ENCODE measurements around the gene OR1E2.

- TF ChIP-seq GLIS3 (CRISPR knock-in tag; IDR thresholded peaks at IDR 0.05) (no peak), ZFP3 (CRISPR knock-in tag; IDR thresholded peaks at IDR 0.05) (no peak)
Measured at GRCh38 chr17:3471599-3471998, 38.0 kb upstream of the OR1E2 start, which contains the start of gene SPATA22.

Data from SK-N-SH treated with all-trans-retinoic acid at 6 μM for 48 hours (cell line).